ENCODE data around the gene PRDM1.
A peak's percentile ranks its signal among the peaks of the same experiment; 100 is the strongest.

PRDM1 gene

GRCh38 chr6:106092279-106092678 is 6.1 kb downstream of the PRDM1 start:
- ChIA-PET CTCF (interaction anchor here (0.6 to 2.6 kb wide), 7 partner anchors 14 to 1362 kb away, joined by 3 to 12 read pairs (median 6); no protein-coding TSS in a partner anchor), POLR2A (interaction anchor here (0.6 kb wide), 2 partner anchors 68 to 118 kb away, joined by 3 read pairs; no protein-coding TSS in a partner anchor)
- no peaks in the 10 kb centered on the region for H3K9me3 ChIP-seq (ENCODE audit: control insufficient read depth, insufficient read depth, low read depth, low read length)
- no peak overlapping the region for H3K27ac ChIP-seq (ENCODE audit: extremely low read depth, low read depth, low read length)
- no peak overlapping the region for H3K4me3 ChIP-seq (ENCODE audit: low read depth, low read length)
- H3K36me3 ChIP-seq (ENCODE audit: control insufficient read depth in 2 of 2, insufficient read depth in 1 of 2, low read length in 2 of 2), result no peaks in the 10 kb centered on the region
- TF ChIP-seq REST (tag by site-specific recombination; IDR thresholded peaks at IDR 0.05) (peak; percentile 77), ZNF792 (tag by site-specific recombination; IDR thresholded peaks at IDR 0.05) (no peak)
- H3K4me1 ChIP-seq (ENCODE audit: control insufficient read depth, insufficient read depth, low read length), result no peaks in the 10 kb centered on the region

- Histone ChIP-seq H3K9me3 (ENCODE audit: control insufficient read depth, insufficient read depth, low read depth, low read length) (no peaks in the 10 kb centered on the region), H3K4me3 (ENCODE audit: low read depth, low read length) (no peak overlapping the region), H3K27ac (ENCODE audit: extremely low read depth, low read depth, low read length) (no peak overlapping the region), H3K36me3 (ENCODE audit: control insufficient read depth in 2 of 2, insufficient read depth in 1 of 2, low read length in 2 of 2) (no peaks in the 10 kb centered on the region), H3K4me1 (ENCODE audit: control insufficient read depth, insufficient read depth, low read length) (peaks cover 5% of the 10 kb centered on the region; the same call in 1 of the 2 replicates)
- TF ChIP-seq AEBP2 (tag by site-specific recombination; IDR thresholded peaks at IDR 0.05; ENCODE audit: borderline replicate concordance), result no peak
- no peak for TF ChIP-seq ZNF202 (tag by site-specific recombination; IDR thresholded peaks at IDR 0.05; ENCODE audit: borderline replicate concordance)
- TF ChIP-seq ZNF121 (tag by site-specific recombination; IDR thresholded peaks at IDR 0.05), result no peak
- TF ChIP-seq IKZF3 (tag by site-specific recombination; IDR thresholded peaks at IDR 0.05), result no peak
- TF ChIP-seq KLF17 (tag by site-specific recombination; IDR thresholded peaks at IDR 0.05), result no peak
- no peak for TF ChIP-seq ZNF48 (tag by site-specific recombination; IDR thresholded peaks at IDR 0.05)
- TF ChIP-seq REPIN1 (tag by site-specific recombination; IDR thresholded peaks at IDR 0.05; ENCODE audit: low read depth), result no peak
- TF ChIP-seq ZEB2 (tag by site-specific recombination; IDR thresholded peaks at IDR 0.05), result no peak
- no peak for TF ChIP-seq ZNF140 (tag by site-specific recombination; IDR thresholded peaks at IDR 0.05)
- TF ChIP-seq PRDM10 (tag by site-specific recombination; IDR thresholded peaks at IDR 0.05), result no peak
- CTCF ChIA-PET, result interaction anchor here (0.6 to 0.9 kb wide), 8 partner anchors 8 to 207 kb away, joined by 3 to 5 read pairs (median 3); partner anchors contain the start of gene PRDM1
- POLR2A ChIA-PET, result interaction anchor here (0.6 kb wide), 1 partner anchor 192 kb away, joined by 3 read pairs; no protein-coding TSS in a partner anchor
Observed at GRCh38 chr6:106094261-106094963, 8.3 kb downstream of the PRDM1 start.
